Transverse colon (tissue), 4 donors: ENCODE data around the gene SOCS1.

ENCODE experiments used
- CTCF ChIP-seq, 5 experiments: fragments of 200-600 bp in 3 of 5; fragments of 450-650 bp in 2 of 5; sonication (generic) in 3 of 5; IDR thresholded peaks; 1 replicate in 2 of 5; 2 replicates in 3 of 5; pipeline ENCODE4 v1.5.1; 2016 to 2017; ENCODE audit warnings: antibody characterized with exemption in 5 of 5, inconsistent platforms in 3 of 5, mild to moderate bottlenecking in 2 of 5, moderate library complexity in 1 of 5
- POLR2A ChIP-seq: fragments of 450-650 bp; IDR thresholded peaks from one replicate; pipeline ENCODE4 v1.6.1; 2016; ENCODE audit warnings: antibody characterized with exemption, mild to moderate bottlenecking, moderate library complexity
- POLR2AphosphoS5 ChIP-seq, 3 donors: sonication (generic); formaldehyde crosslinking; IDR thresholded peaks; one replicate each; pipeline ENCODE4 v1.6.1; 2016; ENCODE audit warnings: antibody characterized with exemption in 3 of 3

GRCh38 chr16:11249233-11250061 lies 6.6 kb downstream of the SOCS1 start:
- TF ChIP-seq CTCF (IDR thresholded peaks at IDR 0.05), result no peak
- no peak for TF ChIP-seq POLR2AphosphoS5 (IDR thresholded peaks at IDR 0.05)
- TF ChIP-seq POLR2A, result no peak
